A673 (cell line): Measurements from ENCODE around the gene CGN.

ENCODE experiments used
- CTCF ChIP-seq: fragments of 300-800, 200-600 bp; sonication (generic); conservative IDR thresholded peaks from 2 replicates; pipeline ENCODE4 v1.5.1; 2017; ENCODE audit warnings: low read depth, mild to moderate bottlenecking, antibody characterized with exemption, low read length, moderate library complexity, mixed read lengths
- EZH2 ChIP-seq: fragments of 200-600 bp; sonication (generic); IDR thresholded peaks from 2 replicates; pipeline ENCODE4 v1.6.1; 2017; ENCODE audit warnings: borderline replicate concordance, low read depth, mild to moderate bottlenecking, mixed read lengths, antibody characterized with exemption, low read length; ENCODE audit not compliant: poor library complexity, severe bottlenecking

- no peak for TF ChIP-seq CTCF
- no peak for TF ChIP-seq EZH2
These were observed 57.5 kb downstream of the CGN start for GRCh38 chr1:151568626-151569088.
